Choroid plexus epithelial cell (primary cell): Measurements from ENCODE around the gene TRAK1.

Source experiments
- DNase-seq: peaks from one replicate; pipeline ENCODE4 v3.0.0-alpha.2; 2010; ENCODE audit warnings: low read depth
- H3K4me3 ChIP-seq: 2 replicates; pipeline ENCODE4 v1.5.1; 2011; ENCODE audit warnings: low read depth, mild to moderate bottlenecking, control low read depth, low read length, moderate library complexity
- TF ChIP-seq, protein P1 (sequence below): conservative IDR thresholded peaks from 2 replicates; pipeline ENCODE4 v1.5.1; 2011; ENCODE audit warnings: low read depth, mild to moderate bottlenecking, control low read depth, inconsistent platforms, low read length, moderate library complexity

TRAK1 gene

DNA sequence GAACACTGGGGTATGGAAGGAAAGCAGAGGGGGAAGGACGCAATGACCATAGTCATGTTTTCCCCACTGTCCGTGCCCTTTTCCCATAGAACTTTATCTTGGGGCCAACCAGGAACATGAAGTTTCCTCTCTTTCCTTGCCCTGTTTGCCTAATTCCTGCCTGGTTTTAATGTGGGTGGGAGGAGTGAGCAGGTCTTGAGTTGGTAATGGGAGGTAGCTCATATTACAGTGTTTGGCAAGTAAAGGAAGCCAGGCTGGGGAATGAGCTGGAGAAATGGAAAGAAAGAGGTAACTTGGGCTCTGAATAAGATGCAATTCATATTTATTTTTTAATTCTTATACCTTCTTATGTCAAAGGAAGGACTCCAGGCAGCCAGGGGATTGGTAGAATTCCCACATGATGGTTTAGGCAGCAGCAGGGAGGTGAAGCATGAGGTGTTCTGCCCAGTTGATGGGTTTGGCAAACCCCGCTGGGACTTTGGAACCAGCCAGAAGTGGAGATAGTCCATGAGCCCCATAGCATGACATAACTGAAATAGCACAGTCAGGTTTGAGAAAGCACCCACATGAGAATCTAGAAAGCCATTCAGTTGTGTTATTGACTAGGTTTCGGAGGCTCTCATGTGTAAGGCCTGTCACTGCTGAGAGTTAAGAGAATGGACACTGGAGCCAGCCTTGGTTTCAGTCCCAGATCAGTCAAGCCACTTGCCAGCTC, 114.8 kb downstream of the TRAK1 start:
- no peak for DNase-seq
- TF ChIP-seq, protein P1, sequence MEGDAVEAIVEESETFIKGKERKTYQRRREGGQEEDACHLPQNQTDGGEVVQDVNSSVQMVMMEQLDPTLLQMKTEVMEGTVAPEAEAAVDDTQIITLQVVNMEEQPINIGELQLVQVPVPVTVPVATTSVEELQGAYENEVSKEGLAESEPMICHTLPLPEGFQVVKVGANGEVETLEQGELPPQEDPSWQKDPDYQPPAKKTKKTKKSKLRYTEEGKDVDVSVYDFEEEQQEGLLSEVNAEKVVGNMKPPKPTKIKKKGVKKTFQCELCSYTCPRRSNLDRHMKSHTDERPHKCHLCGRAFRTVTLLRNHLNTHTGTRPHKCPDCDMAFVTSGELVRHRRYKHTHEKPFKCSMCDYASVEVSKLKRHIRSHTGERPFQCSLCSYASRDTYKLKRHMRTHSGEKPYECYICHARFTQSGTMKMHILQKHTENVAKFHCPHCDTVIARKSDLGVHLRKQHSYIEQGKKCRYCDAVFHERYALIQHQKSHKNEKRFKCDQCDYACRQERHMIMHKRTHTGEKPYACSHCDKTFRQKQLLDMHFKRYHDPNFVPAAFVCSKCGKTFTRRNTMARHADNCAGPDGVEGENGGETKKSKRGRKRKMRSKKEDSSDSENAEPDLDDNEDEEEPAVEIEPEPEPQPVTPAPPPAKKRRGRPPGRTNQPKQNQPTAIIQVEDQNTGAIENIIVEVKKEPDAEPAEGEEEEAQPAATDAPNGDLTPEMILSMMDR, result no peak
- H3K4me3 ChIP-seq, result no peak overlapping the region

DNA sequence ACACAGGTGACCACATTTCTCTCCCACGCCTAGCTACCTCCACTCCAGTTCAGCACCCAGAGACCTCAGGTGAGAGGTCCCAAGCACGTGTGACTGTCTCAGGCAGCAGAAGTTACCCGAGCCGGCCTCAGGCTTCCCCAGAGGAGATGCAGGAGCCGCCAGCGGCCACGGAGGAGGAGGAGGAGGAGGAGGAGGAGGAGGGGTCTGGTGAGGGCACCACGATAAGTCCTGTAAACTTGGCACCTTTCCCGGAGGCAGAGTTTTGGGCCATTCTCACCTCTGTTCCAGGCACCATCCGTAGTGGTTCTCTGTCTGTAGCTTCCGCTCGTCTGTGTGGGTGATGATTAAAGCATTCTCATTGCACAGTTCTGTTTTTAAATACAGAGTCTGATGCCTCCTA, 118.8 kb downstream of the TRAK1 start:
- DNase-seq, result no peak
- H3K4me3 ChIP-seq, result no peak overlapping the region
- TF ChIP-seq, protein P1, result no peak

DNA sequence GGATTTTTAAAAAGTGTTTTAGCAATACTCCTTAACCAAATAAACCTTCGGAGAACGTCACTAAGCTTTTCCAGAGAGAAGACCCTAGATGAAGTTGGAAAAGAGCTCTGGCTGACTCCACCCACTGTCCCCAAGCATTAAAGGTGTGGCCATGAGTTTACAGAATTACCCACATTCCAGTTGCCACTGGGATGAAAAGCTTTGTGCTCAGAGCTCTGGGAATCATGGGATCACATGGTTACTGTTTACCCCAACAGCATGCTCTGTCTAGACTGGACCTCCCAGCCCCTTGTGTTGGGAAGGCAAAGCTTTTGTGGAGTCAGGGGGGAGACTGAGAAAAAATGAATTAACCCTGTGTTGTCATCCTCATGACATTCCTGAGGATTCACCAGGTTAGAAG, 119.6 kb downstream of the TRAK1 start:
- TF ChIP-seq, protein P1, result no peak
- H3K4me3 ChIP-seq, result no peak overlapping the region
- DNase-seq, result no peak

DNA sequence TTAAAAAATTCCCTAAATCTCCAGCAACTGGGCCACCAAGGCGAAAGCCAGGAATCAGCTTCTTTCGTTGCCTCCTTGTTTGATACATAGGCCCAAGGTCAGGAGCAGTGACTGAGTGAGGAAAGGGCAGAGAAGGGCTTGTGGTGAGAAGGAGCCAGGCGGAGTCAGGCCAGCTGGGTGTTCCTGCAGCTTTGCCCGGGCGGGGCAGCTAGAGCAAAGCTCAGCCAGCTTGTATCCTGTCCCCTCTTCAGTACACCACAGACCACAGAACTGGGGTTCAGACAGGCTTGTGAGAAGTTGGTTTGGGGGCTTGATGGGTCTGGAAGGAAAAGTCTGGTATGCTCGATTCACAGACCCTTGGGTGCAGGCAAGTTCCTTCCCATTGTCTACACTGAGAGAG, 122.3 kb downstream of the TRAK1 start:
- TF ChIP-seq, protein P1, result no peak
- H3K4me3 ChIP-seq, result no peak overlapping the region

DNA sequence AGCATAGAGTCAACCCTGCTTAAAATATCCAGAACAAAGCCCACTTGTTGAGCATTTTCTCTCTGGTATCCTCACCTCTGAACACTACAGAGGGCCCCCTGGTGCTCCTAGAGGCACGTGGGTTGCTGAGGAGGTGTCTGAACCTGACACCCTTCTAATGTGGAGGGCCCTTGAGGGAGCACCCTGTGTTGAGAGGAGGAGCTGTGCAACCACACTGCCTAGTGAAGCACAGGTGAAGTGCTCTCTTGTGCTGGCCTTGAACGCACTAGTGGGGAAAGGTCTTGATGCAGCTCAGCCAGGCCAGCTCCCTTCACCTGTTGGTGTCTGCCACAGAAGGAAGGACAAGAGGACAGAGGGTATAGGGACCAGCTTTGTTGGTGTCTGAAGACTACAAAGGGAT, 122.9 kb downstream of the TRAK1 start:
- DNase-seq, result no peak
- TF ChIP-seq, protein P1, result no peak
- no peak overlapping the region for H3K4me3 ChIP-seq

More for the DNA sequence above, 122.3 kb downstream of the TRAK1 start:
- no peak for DNase-seq

DNA sequence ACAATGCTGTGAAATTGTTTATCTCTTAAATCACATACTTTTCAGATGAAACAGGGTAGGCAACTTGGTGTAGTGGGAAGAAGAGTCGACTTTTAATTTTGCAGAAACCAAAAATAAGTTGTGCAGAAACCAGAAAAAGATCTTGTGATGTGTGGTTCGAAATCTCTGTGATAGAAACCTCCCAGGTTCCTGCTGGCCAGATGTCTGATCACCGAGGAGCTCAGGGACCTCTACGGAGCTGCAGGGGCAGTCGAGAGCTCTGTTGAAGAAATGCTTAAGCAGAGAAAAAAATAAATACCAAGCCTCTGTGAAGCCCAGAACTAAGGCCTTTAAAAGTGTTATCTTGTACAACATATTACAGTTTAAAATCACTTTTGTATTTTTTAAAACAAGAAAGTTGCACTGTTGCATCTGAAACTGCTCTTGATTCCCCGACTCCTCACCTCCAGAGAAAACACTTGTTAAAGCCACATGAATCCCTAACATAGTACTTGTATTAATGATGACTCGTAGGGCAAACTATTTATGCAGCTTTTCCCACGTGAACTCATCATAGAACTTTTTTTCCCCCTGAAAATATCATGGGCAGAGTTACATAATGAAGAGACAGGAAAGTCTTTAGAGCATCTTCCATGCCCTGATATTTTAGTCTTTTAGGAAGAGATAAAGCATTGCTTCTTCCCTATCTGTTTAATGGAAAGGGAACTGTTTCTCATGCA, 123.6 kb downstream of the TRAK1 start:
- TF ChIP-seq, protein P1, result no peak
- H3K4me3 ChIP-seq, result no peak overlapping the region
- peak; percentile 29 for DNase-seq

DNA sequence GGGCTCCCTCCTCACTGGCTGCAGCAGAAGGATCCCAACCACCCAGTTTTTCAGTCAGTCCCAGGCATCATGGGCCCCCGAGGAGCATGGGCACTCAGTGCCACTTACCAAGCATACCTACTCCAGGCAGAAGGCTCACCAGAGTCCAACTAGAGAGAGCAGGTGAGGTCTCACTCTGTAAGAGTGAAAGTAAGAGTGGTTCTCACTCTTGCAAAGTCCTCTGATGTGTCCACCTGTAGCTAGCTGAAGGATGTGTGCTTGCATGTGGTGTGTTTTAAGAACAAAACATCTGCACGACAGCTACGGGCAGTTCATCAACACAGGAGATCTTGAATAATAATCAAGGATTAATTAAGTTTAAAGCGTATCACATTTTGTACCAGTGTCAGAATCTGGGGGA, 125.1 kb downstream of the TRAK1 start:
- H3K4me3 ChIP-seq, result no peak overlapping the region
- DNase-seq, result no peak
- TF ChIP-seq, protein P1, result no peak
